AG08396 (cell line): ENCODE measurements around the gene EGFL7.

ENCODE experiments used
- DNase-seq: peaks from one replicate; pipeline ENCODE4 v3.0.0; 2012; ENCODE audit warnings: low spot score, mixed read lengths

The EGFL7 gene

DNA sequence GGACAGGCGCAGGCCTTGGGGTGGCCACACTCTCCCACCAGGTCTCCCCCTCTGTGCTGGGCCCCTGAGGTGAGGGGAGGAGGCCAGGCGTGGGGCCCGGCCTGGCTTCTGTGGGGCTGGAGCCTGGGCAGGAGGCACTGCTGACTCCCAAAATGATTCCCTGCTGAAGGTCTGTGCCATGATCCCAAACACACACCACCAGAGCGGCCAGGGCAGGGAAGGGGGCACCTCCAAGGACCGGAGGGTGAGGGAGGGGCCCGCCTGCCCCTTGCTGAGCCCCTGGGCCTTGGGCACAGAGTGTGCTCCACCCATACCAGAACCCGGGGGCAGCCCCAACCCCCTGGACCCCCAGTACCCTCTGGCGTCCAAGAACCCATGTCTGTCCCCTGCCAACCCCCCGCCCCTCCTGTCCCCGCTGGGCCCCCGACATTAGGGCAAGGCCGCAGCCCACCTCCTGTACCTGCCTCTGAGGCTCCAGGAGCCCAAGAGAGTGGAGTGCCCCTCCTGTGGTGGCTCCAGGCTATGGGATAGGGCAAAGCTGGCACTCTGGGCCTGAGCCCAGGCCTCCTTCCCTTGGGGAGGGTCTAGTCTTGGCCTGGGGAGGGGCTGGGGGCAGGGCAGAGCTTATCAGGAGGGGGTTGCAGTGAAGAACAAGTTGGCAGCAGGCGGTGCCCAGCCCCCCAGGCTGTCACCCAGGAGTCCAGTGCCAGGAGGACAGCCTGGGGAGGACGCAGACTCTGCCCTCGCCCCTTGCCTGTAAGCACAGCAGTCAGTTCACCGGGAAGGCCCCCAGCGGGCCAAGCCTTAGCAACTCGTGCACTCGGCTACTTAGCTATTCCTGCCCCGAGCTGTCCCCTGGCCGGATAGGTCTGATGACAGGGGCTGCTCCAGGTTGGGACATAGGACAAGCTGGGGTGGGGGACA lies 2.6 kb upstream of the EGFL7 start:
- DNase-seq = no peak

- no peak for DNase-seq
These were observed 1.7 kb upstream of the EGFL7 start for GRCh38 chr9:136660971-136661550.

- no peak for DNase-seq
These were observed 933 bp upstream of the EGFL7 start for GRCh38 chr9:136661641-136662325.

- DNase-seq = no peak
These were observed 425 bp upstream of the EGFL7 start for GRCh38 chr9:136662326-136662655.

GRCh38 chr9:136664000-136664915 lies 1.5 kb downstream of the EGFL7 start:
- no peak for DNase-seq

- peak; percentile 80 for DNase-seq
These were observed 2.5 kb downstream of the EGFL7 start for GRCh38 chr9:136665111-136665703.

DNA sequence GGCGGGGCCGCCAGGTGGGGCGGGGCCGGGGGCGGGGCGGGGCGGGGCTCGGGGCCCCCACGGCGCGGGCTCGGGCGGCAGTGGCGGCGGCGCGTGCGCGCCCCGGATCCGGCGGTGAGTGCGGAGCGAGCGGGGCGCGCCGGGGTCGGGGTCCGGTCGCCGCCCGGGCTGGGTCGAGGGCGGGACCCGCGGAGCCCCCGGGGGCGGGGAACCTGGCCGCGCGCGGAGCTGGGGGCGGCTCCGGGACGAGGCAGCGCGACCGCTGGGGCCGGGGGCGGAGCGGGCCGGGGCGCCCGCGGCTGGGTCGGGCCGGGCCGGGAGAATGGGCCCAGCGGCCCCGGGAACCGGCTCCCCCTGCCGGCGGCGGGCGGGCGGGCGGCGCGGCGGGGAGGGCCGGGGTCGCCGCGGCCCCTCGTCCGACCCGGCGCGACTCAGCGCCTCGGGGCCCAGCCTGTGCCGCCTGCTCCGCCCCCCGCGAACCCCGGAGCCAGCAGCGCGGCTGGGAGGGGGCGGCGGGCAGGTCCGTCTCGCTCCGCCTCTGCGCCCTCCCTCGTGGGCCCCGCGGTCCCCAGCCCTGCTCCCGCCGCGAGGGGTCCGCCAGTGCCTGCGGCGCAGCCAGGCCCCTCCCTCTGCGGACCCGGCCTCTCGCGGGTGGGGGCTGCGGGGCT lies 3.1 kb downstream of the EGFL7 start:
- peak; percentile 82 for DNase-seq

DNA sequence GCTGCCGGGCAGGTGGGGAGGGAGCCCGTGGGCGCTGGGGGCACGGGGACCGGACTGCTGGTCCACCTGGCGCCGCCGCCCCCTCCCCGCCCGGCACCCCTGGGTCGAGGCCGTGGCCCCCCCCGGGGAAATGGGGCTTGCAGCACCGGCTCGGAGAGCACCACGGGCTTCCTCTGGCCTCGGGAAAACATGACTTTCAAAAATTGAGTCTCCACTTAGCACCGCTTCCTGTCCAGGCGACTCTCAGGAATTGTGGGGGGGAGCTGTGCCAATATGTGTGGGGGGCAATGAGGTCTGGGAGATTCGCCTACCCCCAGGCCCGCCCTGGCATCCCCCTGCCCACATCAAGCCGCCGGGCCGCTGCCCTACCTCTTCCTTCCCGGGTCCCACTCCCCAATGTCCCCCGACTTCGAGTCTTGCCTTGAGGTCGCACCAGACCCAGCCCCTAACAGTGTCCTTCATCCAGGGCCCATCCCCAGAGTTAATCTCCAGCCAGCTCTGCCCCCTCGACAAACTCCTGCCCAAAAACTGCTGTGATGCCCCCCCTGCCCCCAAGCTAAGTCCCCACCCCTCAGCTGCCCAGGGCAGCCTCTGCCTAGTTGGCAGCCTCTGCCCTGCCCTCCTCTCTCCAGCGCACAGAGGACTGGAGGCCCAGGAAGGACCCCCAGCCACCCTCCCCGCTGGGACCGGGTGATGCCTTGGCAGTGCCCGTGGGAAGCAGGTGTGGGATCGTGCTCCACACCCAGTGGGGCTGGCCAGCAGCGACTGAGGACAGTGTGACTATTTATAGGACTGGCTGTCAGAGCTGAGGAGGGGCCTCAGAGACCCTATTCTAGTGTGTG lies 3.9 kb downstream of the EGFL7 start:
- peak; percentile 63 for DNase-seq

GRCh38 chr9:136667214-136667939 lies 4.7 kb downstream of the EGFL7 start:
- DNase-seq = no peak

DNA sequence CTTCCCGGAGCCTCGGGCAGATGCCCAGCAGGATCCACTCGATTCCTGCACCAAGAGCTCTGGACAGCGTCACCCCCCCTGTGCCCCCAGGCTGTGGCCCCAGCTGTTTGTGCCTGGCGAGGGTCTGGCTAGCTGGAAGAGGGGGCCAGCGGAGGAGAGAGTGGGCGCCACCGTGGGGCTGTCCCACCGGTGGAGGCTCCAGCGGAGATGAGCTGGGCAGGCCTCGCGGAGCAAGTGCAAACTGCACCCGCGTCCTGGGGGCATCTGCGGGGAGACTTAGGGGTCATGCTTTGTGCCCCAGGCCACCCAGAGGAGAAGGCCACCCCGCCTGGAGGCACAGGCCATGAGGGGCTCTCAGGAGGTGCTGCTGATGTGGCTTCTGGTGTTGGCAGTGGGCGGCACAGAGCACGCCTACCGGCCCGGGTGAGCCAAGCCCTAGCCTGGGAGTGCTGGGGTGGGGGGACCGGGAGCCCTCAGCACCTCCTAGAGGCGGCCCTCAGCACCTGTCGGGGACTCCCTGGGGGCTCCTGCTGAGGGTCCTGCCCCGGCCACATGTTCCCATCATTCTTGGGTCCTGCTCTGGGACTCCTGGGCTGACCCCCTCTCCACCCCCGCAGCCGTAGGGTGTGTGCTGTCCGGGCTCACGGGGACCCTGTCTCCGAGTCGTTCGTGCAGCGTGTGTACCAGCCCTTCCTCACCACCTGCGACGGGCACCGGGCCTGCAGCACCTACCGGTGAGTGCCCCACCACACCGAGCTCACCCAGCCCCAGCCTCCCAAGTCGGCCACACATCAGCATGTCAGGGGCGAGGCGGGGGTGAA lies 5.4 kb downstream of the EGFL7 start:
- DNase-seq = no peak

DNA sequence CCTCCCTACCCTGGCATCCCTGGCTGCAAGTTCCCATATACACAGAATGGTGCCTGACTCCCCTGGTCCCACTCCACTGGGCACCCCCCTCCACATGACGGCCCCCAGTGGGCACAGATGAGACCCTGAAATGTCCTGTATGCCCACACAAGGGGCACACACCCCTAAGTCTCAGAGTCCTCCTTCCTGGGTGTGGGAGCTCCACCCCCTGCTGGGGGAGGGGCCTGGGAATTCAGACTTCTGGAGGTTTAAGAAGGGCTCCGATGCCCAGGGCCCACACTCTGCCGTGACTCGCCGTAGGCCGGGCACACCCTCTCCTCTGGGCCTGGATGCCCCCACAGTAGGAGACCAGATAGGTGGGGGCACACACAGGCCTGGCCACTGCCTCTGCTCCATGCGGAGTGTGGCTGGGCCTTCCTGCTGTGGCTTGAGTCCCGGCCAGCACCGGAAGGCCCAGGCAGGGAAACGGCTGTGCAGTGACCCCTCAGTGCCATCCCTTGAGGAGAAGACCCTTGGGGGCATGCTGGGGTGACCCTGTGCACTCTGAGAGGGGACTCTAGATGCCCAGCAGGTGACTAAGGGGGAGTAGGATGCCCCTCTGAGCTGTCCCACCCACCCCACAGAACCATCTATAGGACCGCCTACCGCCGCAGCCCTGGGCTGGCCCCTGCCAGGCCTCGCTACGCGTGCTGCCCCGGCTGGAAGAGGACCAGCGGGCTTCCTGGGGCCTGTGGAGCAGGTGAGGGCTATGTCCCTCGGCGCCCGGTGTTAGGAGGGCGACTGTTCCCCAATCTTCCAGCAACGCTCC lies 6.5 kb downstream of the EGFL7 start:
- no peak for DNase-seq

DNA sequence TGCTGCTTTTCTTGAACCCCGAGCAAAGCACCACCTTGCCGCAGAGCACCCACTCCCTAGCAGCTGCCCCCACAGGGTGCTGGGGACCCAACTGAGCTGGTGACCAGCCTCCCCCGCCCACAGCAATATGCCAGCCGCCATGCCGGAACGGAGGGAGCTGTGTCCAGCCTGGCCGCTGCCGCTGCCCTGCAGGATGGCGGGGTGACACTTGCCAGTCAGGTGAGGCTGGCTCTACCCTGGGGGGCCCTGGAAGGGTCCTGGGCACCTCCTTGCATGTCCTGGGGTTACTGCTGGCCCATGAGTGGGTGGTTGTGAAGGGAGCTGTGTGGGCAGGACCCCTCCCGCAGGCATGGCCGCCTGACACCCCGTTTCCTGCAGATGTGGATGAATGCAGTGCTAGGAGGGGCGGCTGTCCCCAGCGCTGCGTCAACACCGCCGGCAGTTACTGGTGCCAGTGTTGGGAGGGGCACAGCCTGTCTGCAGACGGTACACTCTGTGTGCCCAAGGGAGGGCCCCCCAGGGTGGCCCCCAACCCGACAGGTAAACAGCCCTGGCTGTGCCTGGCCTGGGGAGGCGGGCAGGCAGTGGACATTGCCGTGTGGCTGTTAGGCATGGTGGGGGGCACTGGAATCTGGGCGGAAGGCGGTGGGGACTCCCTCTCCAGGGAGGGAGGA lies 7.2 kb downstream of the EGFL7 start:
- no peak for DNase-seq

DNA sequence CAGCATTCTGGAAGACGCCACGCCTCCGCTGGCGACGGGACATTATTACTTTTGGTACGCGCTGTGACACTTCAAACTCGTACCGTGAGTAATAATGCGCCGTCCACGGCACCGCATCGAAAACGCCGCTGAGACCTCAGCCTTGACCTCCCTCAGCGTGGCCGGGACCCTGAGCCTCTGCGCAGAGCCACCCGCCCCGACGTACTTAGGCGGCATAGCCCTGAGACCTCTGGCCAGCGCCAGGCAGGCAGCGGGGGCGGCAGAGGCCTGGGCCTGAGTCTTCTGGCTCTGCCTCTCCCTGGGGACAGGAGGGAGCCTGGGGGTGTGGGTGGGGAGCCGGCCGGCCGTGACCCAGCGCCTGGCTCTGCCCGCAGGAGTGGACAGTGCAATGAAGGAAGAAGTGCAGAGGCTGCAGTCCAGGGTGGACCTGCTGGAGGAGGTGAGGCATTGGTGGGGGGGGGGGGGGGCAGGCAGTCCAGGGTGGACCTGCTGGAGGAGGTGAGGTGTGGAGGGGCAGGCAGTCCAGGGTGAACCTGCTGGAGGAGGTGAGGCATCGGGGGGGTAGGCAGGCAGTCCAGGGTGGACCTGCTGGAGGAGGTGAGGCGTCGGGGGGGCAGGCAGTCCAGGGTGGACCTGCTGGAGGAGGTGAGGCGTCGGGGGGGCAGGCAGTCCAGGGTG lies 8.0 kb downstream of the EGFL7 start:
- no peak for DNase-seq

GRCh38 chr9:136671254-136671614 lies 8.5 kb downstream of the EGFL7 start:
- no peak for DNase-seq

- DNase-seq = peak; percentile 83
These were observed 9.1 kb downstream of the EGFL7 start for GRCh38 chr9:136671646-136672430.
